Neuronal stem cell (in vitro differentiated cells): Measurements from ENCODE around the gene CBX4.

ENCODE experiments used
- DNase-seq: peaks from one replicate; pipeline ENCODE4 v3.0.0-alpha.2; 2013; ENCODE audit warnings: low spot score
- H2AFZ ChIP-seq: one replicate; pipeline ENCODE4 v1.6.1; 2013; ENCODE audit warnings: mild to moderate bottlenecking, low read length, inconsistent platforms
- H2AK5ac ChIP-seq: 2 replicates; pipeline ENCODE4 v1.6.1; 2013; ENCODE audit warnings: low read depth, mild to moderate bottlenecking, inconsistent platforms, low read length, moderate library complexity, mixed read lengths
- H2BK120ac ChIP-seq: 2 replicates; pipeline ENCODE4 v1.6.1; 2013; ENCODE audit warnings: low read depth, mild to moderate bottlenecking, inconsistent platforms, low read length, moderate library complexity, mixed read lengths
- H2BK12ac ChIP-seq: one replicate; pipeline ENCODE4 v1.6.1; 2013; ENCODE audit warnings: low read length, inconsistent platforms
- H2BK15ac ChIP-seq: 2 replicates; pipeline ENCODE4 v1.6.1; 2013; ENCODE audit warnings: mild to moderate bottlenecking, low read length, inconsistent platforms, mixed read lengths
- H2BK5ac ChIP-seq: one replicate; pipeline ENCODE4 v1.6.1; 2013; ENCODE audit warnings: inconsistent platforms, mild to moderate bottlenecking, low read length, moderate library complexity
- H3K14ac ChIP-seq: one replicate; pipeline ENCODE4 v1.6.1; 2013; ENCODE audit warnings: low read length, inconsistent platforms
- H3K18ac ChIP-seq: 2 replicates; pipeline ENCODE4 v1.6.1; 2013; ENCODE audit warnings: low read length, inconsistent platforms
- H3K23ac ChIP-seq: 2 replicates; pipeline ENCODE4 v1.6.1; 2013; ENCODE audit warnings: low read depth, mild to moderate bottlenecking, mixed read lengths, low read length, inconsistent platforms; ENCODE audit not compliant: poor library complexity
- H3K27ac ChIP-seq: replicated peaks from 3 replicates; pipeline ENCODE4 v1.5.1; 2013; ENCODE audit warnings: low read length, inconsistent platforms
- H3K27me3 ChIP-seq, 3 experiments: 2 replicates each; pipeline ENCODE4 v1.6.1; 2013; ENCODE audit warnings: low read length in 3 of 3, mild to moderate bottlenecking in 2 of 3, inconsistent platforms in 1 of 3, low read depth in 1 of 3, mixed read lengths in 1 of 3, moderate library complexity in 1 of 3; ENCODE audit not compliant: control insufficient read depth in 3 of 3, insufficient read depth in 3 of 3
- H3K36me3 ChIP-seq, 2 donors: replicated peaks in 1 of 2; 2 replicates each; pipeline ENCODE4 v1.6.1; 2013; ENCODE audit warnings: low read length in 2 of 2; ENCODE audit not compliant: control insufficient read depth in 2 of 2, insufficient read depth in 2 of 2
- H3K4ac ChIP-seq: 2 replicates; pipeline ENCODE4 v1.6.1; 2013; ENCODE audit warnings: inconsistent platforms, mild to moderate bottlenecking, low read length, moderate library complexity
- H3K4me1 ChIP-seq, 2 donors: 1 replicate in 1 of 2; 2 replicates in 1 of 2; pipeline ENCODE4 v1.6.1; 2013; ENCODE audit warnings: low read length in 2 of 2, low read depth in 1 of 2; ENCODE audit not compliant: control insufficient read depth in 2 of 2, insufficient read depth in 1 of 2
- H3K4me2 ChIP-seq: one replicate; pipeline ENCODE4 v1.6.1; 2013; ENCODE audit warnings: mild to moderate bottlenecking, low read length, inconsistent platforms; ENCODE audit not compliant: insufficient read depth, poor library complexity, severe bottlenecking
- H3K4me3 ChIP-seq, 2 donors: 2 replicates each; pipeline ENCODE4 v1.5.1; 2013; ENCODE audit warnings: low read length in 2 of 2, mild to moderate bottlenecking in 2 of 2, inconsistent platforms in 1 of 2, moderate library complexity in 1 of 2
- H3K79me1 ChIP-seq: one replicate; pipeline ENCODE4 v1.6.1; 2013; ENCODE audit warnings: low read depth, mild to moderate bottlenecking, inconsistent platforms, low read length, moderate library complexity
- H3K9ac ChIP-seq: one replicate; pipeline ENCODE4 v1.6.1; 2013; ENCODE audit warnings: mild to moderate bottlenecking, low read depth, low read length, inconsistent platforms; ENCODE audit not compliant: poor library complexity
- H3K9me3 ChIP-seq, 2 donors: replicated peaks in 1 of 2; 2 replicates each; pipeline versions ENCODE3 to v1.6.1; 2013; ENCODE audit warnings: low read length in 2 of 2, mild to moderate bottlenecking in 2 of 2, inconsistent platforms in 1 of 2, low read depth in 1 of 2, mixed read lengths in 1 of 2, moderate library complexity in 1 of 2; ENCODE audit not compliant: control insufficient read depth in 2 of 2, insufficient read depth in 1 of 2
- H4K8ac ChIP-seq: one replicate; pipeline ENCODE4 v1.6.1; 2013; ENCODE audit warnings: low read depth, mild to moderate bottlenecking, inconsistent platforms, low read length, moderate library complexity
- H4K91ac ChIP-seq: one replicate; pipeline ENCODE4 v1.6.1; 2013; ENCODE audit warnings: low read length, low read depth, mild to moderate bottlenecking, inconsistent platforms; ENCODE audit not compliant: poor library complexity
- WGBS, 2 donors: extraction: QIAGEN DNeasy Blood & Tissue Kit; methylation state at CpG; one replicate each; pipeline ENCODE4 v1.1.7; 2013; ENCODE audit warnings: missing lambda C conversion rate in 2 of 2, mixed read lengths in 1 of 2; ENCODE audit not compliant: insufficient read length in 2 of 2, insufficient replicate concordance in 1 of 2; ENCODE audit errors: extremely low coverage in 2 of 2; 5-methylcytosine and 5-hydroxymethylcytosine counted together

The CBX4 gene

GRCh38 chr17:79873583-79873982 is 34.3 kb upstream of the CBX4 start:
- H3K27ac ChIP-seq: no peak overlapping the region

GRCh38 chr17:79872762-79873161 is 33.5 kb upstream of the CBX4 start:
- Histone ChIP-seq H3K27me3 (peaks cover 0 to 7% (median 0%) of the 10 kb centered on the region in 3 experiments), H3K79me1 (no peaks in the 10 kb centered on the region), H3K4me2 (no peak overlapping the region), H3K18ac (no peak overlapping the region), H2AK5ac (no peak overlapping the region), H3K36me3 (no peaks in the 10 kb centered on the region), H3K4ac (no peak overlapping the region), H3K4me3 (no peak overlapping the region), H3K14ac (no peak overlapping the region), H2BK5ac (no peak overlapping the region), H3K9ac (no peak overlapping the region), H4K8ac (no peak overlapping the region), H2BK15ac (no peak overlapping the region), H2BK120ac (no peak overlapping the region), H3K9me3 (no peaks in the 10 kb centered on the region), H3K27ac (no peak overlapping the region), H2BK12ac (no peak overlapping the region), H3K23ac (no peak overlapping the region), H3K4me1 (peaks cover 4 to 16% of the 10 kb centered on the region in 2 donors), H4K91ac (no peak overlapping the region), H2AFZ (no peak overlapping the region)
- no CpG with 5 or more reads among the region's 10 CpGs for WGBS, 2 donors
- DNase-seq: no peak

More at GRCh38 chr17:79873583-79873982, 34.3 kb upstream of the CBX4 start:
- H3K23ac ChIP-seq: no peak overlapping the region
- no peak overlapping the region for H4K91ac ChIP-seq
- H3K4me1 ChIP-seq: peaks cover 4 to 16% of the 10 kb centered on the region in 2 donors
- DNase-seq: no peak
- no peak overlapping the region for H3K4me2 ChIP-seq
- no peak overlapping the region for H2BK12ac ChIP-seq
- no peak overlapping the region for H3K4me3 ChIP-seq
- no peaks in the 10 kb centered on the region for H3K36me3 ChIP-seq
- no CpG with 5 or more reads among the region's 9 CpGs for WGBS, 2 donors
- no peak overlapping the region for H3K4ac ChIP-seq
- H2AFZ ChIP-seq: no peak overlapping the region
- peaks cover 0 to 13% (median 0%) of the 10 kb centered on the region in 3 experiments for H3K27me3 ChIP-seq
- no peak overlapping the region for H2BK5ac ChIP-seq
- no peak overlapping the region for H3K18ac ChIP-seq
- no peak overlapping the region for H2BK120ac ChIP-seq
- no peak overlapping the region for H3K14ac ChIP-seq
- no peak overlapping the region for H4K8ac ChIP-seq
- H3K9ac ChIP-seq: no peak overlapping the region
- no peaks in the 10 kb centered on the region for H3K79me1 ChIP-seq
- H2BK15ac ChIP-seq: no peak overlapping the region
- H3K9me3 ChIP-seq: no peaks in the 10 kb centered on the region
- H2AK5ac ChIP-seq: no peak overlapping the region

- Histone ChIP-seq H3K4me1 (peaks cover 4 to 11% of the 10 kb centered on the region in 2 donors), H3K36me3 (no peaks in the 10 kb centered on the region), H3K9ac (no peak overlapping the region), H4K91ac (no peak overlapping the region), H4K8ac (no peak overlapping the region), H3K18ac (peak overlapping the region; percentile 79), H3K4me3 (no peak overlapping the region), H3K14ac (no peak overlapping the region), H3K9me3 (no peaks in the 10 kb centered on the region), H2AFZ (no peak overlapping the region), H2BK5ac (peak overlapping the region; percentile 21), H2BK15ac (peak overlapping the region; percentile 96), H3K23ac (no peak overlapping the region), H3K27me3 (peaks cover 0 to 6% (median 0%) of the 10 kb centered on the region in 3 experiments), H3K4ac (no peak overlapping the region), H3K79me1 (no peaks in the 10 kb centered on the region), H3K4me2 (no peak overlapping the region), H2BK12ac (peak overlapping the region; percentile 75), H2BK120ac (peak overlapping the region; percentile 53), H3K27ac (no peak overlapping the region), H2AK5ac (peak overlapping the region; percentile 82)
- DNase-seq: no peak
- WGBS, 2 donors: no CpG with 5 or more reads among the region's 18 CpGs
Observed at GRCh38 chr17:79871131-79871530, 31.9 kb upstream of the CBX4 start.

GRCh38 chr17:79870540-79870939 is 31.3 kb upstream of the CBX4 start:
- Histone ChIP-seq H2BK120ac (no peak overlapping the region), H3K27ac (no peak overlapping the region), H3K27me3 (peaks cover 0 to 6% (median 2%) of the 10 kb centered on the region in 3 experiments), H3K4me2 (no peak overlapping the region), H4K91ac (no peak overlapping the region), H3K23ac (peak overlapping the region; percentile 67), H3K79me1 (no peaks in the 10 kb centered on the region), H2BK15ac (peak overlapping the region; percentile 96), H3K14ac (no peak overlapping the region), H2AFZ (no peak overlapping the region), H2BK12ac (no peak overlapping the region), H3K18ac (peak overlapping the region; percentile 92), H3K4ac (peak overlapping the region; percentile 40), H3K4me3 (no peak overlapping the region), H3K9ac (no peak overlapping the region), H3K36me3 (no peaks in the 10 kb centered on the region), H2BK5ac (peak overlapping the region; percentile 21), H4K8ac (no peak overlapping the region), H3K4me1 (peaks cover 4 to 11% of the 10 kb centered on the region in 2 donors), H2AK5ac (peak overlapping the region; percentile 82), H3K9me3 (no peaks in the 10 kb centered on the region)
- DNase-seq: no peak
- WGBS, 2 donors: no CpG with 5 or more reads among the region's 15 CpGs
